Hematopoietic multipotent progenitor cell treated with erythropoietin and hydrocortisone succinate and interleukin-3 and kit ligand, for 6 days (in vitro differentiated cells): ENCODE measurements around the gene EGFL8.
"Not testable (repeated sequence)": the region's sequence is repeated elsewhere in the genome, so short reads cannot be mapped to it uniquely, and the experiment has no call there.

Experiments used
- DNase-seq: peaks from one replicate; pipeline ENCODE4 v3.0.0-alpha.2; 2015

Gene EGFL8

DNA sequence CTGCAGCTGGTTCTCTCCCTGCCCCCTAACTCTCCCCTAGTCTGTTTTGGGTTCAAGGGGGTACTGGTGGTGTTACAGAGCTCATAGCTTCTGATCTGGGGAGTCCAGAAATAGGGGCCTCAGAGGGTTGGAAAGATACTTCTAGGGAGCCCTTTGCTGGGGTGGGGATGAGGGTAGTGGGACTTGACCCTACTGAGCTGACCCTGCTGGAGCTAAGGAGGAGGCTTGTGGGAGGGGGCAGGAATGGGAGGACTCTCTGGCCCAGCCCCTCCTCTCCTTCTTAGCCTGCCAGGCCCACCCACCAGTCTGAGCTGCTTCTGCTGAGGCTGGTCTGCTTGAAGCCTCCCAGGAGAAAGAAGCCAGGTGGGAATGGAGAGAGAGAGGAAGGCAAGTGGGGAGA, at the start of gene EGFL8:
Gene EGFL8 (plus strand): TSS at position 301 of the 400 bp plus-strand sequence. CDS start 1,571 bp downstream, outside the sequence.
- no peak for DNase-seq

DNA sequence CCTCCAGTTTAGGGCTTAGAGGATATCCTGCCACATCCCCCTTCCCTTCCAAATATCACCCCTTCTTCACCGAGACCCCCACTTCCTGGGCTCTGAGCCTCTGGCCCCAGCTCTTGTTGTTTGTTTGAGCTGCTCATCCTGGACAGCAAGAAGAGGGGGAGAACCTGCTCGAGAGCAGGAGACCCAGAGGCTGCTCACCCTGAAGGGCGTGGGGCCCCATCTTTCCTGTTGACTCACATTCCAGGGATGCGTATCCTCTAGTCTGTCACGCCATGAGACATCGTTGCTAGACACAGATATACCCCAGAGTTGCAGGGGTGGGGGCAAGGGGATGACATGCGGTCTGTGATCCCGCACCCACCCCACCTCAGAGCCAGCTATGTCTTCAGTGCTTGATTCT, 49.6 kb upstream of the EGFL8 start:
- no peak for DNase-seq

DNA sequence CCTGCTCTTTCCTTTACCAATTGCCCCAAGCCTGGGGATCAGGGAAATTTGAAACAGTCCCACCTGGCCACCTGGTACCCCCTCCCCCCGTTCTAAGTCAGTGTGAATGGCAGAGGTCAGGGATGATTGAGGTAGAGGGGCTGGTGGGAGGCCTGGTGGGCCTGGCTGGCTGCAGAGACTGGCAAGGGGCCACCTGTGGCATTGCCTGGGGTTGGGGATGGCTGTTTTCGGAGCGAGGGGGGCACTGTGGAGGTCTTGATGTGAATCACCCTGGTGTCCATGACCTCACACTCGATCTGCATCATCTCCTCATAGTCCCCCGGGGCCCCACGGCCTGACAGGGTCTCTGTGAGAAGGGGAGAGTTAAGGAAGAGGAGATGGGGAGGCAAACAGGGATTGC, 48.8 kb upstream of the EGFL8 start:
- no peak for DNase-seq

DNA sequence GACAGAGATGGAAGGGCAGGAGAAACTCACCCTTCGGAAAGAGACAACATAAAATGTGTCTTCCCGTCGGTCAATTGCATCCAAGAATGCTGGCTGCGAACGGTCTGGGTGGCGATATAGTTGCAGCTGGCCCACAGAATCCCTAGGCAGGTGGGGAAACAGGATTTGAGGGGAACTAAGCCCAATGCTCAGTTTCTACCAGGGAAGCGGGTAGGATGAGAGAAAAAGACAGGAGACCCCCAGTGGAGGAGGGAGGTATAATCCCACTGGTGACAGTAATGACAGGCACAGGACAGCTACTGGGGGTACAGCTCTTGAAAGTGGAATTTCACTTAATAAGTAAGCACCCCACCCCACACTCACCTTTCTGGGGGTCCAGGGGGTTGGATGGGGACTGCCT, 47.7 kb upstream of the EGFL8 start:
- peak; percentile 74 for DNase-seq

DNA sequence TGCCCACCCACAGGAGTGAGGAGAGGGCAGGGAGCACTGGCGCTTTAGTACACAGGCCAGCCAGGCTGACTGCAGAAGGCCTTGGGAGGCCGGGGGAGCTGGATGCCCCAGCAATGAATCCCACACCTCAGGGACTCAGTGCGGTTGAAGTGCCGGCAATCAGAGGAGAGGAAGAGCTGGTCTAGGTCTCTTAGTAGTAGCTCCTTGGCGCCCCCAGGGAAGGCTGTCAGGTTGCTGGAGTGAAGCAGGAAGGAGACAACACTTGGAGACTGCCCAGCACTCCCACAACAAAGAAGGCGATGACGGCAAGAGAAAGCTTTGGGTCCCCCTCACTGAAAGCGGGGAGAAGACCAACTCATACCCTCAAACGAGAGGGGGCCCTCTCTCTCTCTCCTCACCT, 46.9 kb upstream of the EGFL8 start:
- DNase-seq, result no peak

DNA sequence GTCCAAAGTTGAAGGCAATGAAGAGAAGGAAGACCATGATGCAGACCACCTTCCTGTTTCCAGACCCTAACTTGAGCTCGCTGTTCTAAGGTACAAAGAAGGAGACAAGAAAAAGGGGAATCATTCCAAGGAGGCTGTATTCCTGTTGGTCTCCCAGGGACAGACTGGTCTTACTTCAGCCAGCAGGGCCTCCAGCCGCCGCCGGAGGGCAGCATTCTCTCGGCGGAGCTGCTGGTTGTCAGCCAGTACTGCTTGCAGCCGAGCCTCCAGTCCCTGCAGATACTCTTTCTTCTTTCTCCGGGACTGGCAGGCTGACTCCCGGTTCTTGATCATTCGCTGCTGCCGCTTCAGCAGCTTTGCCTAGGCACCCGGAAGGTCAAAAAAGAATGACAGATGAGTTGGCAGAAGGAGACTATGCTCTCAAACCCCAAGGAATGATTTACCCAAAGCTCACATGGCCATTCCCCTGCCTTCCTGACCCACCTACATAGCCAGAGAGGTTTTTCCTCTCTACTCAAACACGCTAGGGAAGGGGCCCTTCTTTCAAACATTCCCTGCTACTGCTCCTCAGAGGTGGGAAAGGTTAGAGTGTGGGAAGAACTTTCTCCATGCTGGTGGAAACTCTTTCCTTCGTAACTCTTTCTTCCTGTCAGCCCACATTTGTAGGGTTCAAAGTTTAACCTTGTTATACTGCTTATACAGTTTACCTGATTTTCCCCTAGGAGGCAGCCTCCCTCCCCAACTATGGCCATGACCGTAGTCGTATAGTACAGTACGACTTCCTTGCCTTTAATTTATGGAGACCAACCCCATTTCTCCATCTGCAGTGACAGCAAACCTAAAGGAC, 45.4 kb upstream of the EGFL8 start:
- DNase-seq, result peak; percentile 89

DNA sequence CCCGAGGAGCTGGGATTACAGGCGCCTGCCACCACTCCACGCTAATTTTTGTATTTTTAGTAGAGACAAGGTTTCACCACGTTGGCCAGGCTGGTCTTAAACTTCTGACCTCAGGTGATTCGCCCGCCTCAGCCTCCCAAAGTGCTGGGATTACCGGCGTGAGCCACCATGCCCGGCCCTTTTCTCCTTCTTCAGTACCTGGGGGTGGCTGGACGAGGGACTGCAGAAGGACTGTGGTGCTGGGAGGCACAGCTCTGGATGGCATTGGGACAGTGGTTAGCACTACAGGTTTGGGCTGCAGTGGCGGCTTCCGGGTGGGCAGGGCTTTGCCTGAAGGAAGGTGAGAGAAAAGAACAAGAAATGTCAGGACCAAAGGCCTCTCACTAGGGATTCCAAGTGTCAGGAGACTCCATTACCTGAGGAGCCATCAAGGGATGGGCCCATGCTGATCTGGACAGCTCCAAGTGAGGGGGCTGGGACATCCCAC, 43.8 kb upstream of the EGFL8 start:
- no peak for DNase-seq

DNA sequence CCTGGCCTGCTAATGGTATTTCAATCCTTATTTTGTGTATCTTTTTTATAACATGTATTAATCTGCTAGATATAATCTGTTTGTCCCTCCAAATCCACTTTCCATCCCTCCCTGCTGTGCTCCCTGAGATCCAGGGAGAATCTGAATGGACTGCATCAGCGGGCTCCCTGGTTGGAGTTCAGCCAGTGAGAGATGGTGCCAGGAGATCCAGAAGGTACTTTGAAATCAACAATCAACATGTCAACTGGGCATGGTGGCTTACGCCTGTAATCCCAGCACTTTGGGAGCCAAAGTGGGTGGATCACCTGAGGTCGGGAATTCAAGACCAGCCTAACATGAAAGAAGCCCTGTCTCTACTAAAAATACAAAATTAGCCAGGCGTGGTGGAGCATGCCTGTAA, 40.7 kb upstream of the EGFL8 start:
- DNase-seq, result no peak

DNA sequence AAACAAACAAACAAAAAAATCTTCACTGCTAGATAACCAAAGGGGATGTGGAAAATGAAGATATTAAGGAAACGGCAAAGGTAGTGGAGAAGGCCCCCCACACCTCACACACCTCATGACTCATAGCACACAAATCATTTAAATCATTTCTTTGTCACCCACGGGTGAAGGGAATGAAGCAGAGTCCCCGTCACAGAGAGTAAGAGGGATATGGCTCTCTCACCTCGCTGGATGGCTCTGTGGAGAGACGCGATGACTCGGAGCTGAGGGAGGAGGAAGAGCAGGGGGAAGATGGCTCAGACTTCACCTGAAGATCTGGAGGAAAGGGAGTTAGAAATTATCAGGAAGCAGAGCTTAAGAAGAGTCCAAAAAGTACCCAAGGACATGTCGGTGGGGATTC, 37.5 kb upstream of the EGFL8 start:
- no peak for DNase-seq

DNA sequence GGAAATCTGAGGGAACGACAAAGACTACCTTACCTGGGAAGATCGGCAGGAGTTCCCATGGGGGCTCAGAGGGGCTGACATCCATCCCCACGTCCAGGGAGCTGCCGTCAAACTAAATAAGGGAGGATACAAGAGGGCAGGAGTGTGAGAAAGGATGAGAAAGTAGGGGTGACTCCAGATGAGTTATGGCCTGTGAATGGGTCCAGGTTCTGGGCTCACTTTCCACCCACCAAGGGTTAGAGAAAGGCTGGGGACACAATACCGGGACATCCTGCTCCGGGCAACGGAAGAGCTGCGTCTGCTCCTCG, 37.0 kb upstream of the EGFL8 start:
- DNase-seq, result no peak

DNA sequence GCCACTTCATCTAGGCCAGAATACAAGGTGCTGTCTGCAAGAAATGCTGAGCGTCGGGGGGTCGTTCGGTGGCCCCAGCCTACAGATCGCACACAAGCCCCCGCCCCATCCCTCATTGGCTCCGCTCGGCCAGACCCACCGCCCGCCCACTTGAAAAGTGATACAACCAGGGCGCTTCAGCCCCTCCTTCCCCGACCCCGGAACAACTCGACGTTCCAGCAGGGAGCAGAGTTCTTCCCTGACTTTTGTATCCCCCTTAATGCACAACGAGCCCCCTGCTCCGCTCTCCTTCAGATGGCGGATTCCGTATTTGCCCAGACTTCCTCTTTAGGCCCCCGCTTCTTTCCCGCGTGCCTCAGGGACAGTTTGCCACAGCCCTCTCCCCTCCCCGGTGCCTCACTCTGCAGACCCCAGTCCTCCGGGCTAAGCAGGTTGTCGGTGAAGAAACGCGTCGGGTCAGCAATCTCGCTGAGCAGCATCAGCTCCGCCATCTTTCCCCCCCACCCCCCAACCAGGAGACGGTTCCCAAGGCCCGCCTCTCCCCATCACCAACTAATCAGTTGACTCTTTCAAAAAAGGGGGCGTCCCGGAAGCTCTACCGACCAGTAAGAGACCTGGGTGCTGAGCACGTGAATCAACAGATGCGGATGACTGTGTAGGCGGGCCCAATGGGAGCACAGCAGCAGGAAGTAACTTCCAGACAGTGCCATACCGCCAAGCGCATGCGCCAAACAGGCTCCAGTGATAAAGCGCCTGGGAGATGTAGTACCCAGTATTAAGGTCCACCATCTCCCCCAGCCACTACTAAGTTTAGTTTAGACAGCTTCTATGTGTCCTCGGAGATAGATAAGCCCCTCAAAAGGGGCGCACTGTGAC, 36.4 kb upstream of the EGFL8 start, which contains the start of gene ATF6B:
Gene ATF6B (minus strand): TSS at position 530 of the 876 bp plus-strand sequence. CDS start 39 bp downstream, at position 491.
- peak; percentile 100 for DNase-seq

DNA sequence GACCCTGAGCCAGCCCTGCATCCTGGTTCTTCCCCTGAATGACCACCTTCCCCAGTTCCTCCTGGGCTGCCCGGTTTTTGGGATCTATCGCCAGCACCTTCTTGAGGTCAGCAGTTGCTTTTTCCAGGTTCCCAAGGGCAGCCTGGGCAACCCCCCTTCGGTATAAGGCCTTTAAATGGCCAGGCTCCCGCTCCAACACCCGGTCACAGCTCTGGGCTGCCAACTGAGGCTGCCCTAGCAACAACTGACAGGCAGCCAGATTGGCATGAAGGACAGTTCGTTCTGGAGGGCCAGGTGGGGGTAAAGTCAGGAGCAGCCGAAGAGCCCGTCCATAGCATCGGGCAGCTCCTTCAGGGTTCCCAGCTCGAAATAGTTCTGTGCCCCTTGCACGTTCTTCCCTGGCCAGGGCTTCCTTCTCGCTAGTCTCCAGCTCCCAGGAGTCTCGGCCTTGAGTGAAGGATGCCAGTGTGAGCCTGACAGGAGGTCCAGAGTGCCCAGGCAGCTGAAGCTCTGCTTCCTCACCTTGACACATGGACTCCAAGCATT, 35.6 kb upstream of the EGFL8 start:
- DNase-seq, result no peak

DNA sequence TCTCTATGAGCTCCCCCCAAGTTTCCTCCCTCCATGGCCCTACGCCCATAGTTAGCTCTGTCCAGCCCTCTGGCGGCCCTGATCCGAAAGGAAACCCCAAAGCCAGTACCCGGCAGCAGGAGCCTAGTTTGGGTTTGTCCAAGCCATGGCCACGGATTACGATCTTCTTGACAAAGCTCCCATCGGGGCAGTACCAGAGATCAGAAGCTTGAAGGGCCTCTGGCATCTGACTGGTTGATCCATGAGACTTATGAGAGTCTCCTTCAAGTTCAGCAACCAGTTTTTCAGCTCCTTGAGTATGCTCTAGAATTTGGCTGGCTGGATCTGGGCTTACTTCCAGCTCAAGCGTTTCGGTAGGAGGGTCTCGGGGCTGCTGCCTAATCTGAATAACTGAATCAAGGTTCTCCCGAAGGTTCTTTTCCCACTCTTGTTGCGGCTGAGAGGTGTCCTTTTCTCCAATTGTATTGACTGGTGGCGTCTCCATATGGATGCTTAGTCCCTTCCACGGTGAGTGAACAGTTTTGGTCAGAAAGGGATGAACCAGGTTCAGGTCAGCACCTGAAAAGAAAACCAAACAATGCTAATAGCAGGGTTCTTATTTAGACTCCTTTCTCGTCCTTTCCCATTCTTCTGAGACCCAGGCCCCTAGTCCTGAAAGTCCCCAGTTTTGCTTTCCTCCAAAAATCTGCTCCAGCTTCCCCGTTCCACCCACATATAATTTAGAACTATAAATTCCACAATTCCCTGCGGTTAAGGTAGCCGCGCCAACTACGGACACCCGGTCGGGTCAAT, 34.9 kb upstream of the EGFL8 start:
- DNase-seq, result no peak

DNA sequence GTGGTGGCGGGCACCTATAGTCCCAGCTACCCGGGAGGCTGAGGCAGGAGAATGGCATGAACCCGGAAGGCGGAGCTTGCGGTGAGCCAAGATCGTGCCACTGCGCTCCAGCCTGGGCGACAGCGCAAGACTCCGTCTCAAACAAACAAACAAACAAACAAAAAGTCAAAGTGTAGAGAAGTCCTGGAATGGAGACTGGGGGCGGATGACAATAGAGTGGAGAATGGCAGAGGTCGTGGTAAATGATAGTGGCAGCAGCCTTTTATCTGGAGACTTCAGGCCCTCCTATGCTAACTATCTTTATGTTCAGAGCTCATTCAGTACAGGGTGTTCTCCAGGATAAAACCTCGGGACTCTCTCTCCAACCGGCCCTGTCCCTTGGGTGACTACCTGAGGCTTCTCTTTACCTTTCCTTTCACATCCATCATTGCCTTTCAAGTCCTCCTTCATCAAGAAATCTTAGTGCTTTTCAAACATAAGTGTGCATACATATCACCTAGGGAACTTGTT, 32.9 kb upstream of the EGFL8 start:
- DNase-seq, result peak; percentile 94

DNA sequence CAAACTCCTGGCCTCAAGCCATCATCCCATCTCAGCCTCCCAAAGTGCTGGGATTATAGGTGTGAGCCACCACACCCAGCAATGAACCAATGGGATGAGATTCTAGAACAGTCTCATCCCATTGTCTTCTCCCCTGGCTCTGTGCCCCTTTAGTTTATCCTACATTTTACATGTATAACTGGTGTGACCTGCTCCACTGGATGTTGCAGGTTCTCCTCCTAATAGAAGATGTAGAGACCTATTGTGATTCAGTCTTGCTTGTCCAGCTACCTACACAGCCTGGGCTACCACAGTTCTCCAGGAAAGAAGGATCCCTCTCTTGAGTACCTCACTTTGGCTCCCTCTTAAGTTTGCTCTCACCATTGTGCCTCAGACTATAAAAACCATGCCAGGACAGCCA, 32.3 kb upstream of the EGFL8 start:
- DNase-seq, result no peak

DNA sequence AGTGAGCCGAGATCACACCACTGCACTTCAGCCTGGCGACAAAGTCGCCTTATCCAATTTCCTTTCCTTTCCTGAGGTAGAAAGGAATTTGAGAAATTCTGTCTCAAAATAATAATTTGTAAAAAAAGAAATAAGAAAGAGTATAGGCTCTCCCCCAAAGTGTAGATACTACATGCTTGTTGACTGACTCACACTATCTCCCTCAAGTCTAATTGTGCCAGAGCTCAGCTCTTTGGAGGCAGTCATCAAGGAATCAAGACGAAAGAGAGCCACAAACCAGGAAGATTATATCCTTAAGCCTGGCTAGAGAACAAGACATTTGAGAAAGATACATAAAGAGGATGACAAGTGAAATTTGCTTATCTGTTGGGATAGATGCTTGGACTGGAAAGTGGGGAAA, 30.6 kb upstream of the EGFL8 start:
- DNase-seq, result no peak

DNA sequence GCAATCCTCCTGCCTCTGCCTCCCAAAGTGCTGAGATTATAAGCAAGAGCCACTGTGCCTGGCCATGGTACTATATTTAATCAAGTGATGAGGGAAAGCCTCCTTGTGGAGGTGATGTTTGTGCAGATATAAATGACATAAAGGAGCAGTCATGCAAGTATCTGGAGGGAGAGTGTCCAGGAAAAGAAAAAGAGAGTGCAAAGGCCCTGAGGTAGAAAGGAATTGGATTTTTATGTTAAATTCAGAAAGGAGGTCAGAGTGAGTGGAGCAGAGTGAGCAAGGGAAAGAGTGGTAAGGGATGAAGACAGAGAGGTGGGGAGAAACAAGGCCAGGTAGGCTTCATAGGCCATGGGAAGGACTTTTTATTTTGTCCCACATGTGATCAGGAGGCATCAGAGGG, 26.9 kb upstream of the EGFL8 start:
- no peak for DNase-seq

DNA sequence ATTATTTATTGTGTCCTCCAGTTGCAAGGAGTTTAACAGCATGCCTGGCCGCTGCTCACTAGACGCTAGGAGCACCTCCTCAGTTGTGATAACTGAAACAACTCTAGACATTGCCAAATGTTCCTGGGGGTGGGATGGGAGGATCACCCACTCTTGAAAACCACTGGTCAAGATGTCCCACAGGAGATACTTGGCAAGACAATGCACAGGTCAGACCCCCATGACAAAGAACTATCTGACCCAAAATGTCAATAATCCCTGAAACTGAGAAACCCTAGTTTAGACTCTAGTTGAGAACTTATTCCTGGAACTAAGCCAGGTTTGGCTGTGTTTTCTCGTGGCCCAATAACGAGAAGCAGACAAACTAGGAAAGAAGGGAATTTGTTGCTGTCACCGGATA, 24.8 kb upstream of the EGFL8 start:
- no peak for DNase-seq

DNA sequence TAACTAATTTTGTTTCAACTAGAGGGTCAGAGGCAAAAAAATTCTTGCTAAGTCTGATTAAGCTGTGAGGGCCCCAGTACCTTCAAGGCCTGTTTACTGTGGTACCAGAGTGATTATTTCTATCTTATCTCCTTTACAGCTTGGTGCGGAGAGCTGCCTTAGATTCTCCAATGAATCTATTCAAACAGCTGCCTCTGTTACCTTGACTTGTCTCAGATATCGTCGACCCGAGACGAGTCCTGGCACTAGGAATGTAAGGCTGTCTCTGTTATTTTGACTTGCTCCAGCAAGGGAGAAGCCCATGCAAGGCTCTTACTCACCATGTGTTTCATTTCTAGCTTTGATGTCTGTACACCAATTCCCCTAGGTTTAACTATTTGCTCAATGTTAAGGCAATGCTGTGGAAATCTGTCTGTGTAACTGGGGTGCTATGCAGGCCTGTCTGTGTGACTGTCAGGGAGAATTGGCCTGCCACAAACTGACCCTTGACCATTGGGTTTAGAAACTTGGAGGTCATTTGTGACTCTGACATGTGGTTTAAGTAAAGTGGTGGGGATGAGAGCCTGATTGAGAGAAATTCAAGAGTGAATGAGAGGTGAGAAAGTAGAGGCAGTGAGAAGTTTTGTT, 23.9 kb upstream of the EGFL8 start:
- peak; percentile 58 for DNase-seq

DNA sequence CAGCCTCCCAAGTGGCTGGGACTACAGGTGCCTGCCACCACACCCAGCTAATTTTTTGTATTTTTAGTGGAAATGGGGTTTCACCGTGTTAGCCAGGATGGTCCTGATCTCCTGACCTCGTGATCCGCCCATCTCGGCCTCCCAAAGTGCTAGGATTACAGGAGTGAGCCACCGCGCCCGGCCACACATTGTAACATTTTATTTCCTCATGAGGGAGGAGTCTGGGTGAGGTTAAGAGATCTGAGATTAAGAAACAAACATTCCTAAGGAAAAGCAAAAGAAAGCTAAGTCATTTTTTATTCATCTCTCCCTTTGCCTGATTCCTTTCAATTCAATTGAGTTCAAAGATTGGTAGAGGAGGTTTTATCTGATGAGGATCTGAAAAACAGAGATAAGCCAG, 20.2 kb upstream of the EGFL8 start:
- DNase-seq, result not testable (repeated sequence)

DNA sequence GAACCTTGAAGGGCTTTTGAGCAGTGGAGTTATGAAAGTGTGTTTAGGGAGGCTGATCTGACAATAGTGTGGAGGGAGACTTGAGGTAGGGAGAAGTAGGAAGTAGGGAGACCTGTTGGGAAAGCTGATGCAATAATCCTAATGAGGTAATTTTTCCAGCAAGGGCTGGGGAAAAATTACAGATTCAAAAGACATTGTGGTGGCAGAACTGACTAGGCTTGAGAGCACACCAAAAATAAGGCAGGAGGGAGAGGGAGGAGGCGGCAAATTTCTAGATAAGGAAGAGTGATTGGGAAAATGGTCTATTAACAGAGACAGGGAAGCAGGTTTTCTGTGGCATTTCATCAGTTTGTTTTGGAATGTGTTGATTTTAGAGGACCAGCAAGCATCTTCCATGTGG, 18.1 kb upstream of the EGFL8 start:
- no peak for DNase-seq

DNA sequence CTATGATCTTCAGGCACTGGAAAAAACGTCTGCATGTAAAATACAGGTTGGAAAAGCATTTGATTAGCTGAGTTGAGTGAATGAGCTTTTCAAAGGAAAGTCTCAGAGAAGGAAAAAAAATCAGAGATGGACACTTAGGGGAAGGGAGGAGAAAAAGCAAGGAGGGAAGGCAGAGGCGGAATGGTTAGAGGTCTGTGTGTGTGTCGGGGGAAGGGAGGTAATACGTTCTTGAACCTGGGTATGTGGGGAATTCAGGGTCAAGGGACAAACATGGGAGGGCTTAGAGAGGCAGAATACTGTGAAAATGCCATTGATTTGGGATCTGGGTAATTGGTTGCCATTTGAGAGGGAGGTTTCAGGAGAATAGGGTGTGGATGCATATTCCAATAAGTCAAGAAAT, 17.7 kb upstream of the EGFL8 start:
- no peak for DNase-seq
